ENCODE measurements around the gene CIT. TPM values are rescaled to one million over a fixed set of nuclear protein-coding genes. Genes with fewer than 3 reads are reported as not detected.

CIT gene
- total and polyA plus RNA-seq, 9 of the 15 experiments (the other 6 are each of a cell fraction or from before 2014, with no cell fraction given) = 1.1 to 46.7 (median 21.3) TPM

DNA sequence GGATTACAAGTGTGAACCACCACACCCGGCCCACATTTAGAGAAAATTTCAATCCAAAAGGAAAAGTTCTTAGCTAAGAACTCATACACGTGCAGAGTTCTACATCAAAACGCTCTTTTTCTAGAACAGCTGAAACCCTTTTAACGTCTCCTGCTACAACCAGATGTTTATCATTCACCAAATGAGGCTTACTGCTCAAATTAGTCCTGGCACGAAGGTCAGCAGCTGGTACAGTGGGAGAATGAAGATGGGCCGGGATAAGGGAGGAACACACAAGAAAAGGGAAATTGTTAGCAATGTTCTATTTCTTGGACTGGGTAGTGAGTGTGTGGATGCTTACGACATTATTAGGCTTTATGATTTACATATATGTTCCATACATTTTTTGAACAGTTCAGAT is 171.9 kb downstream of the CIT start (continued):
- TF ChIP-seq, protein P1, sequence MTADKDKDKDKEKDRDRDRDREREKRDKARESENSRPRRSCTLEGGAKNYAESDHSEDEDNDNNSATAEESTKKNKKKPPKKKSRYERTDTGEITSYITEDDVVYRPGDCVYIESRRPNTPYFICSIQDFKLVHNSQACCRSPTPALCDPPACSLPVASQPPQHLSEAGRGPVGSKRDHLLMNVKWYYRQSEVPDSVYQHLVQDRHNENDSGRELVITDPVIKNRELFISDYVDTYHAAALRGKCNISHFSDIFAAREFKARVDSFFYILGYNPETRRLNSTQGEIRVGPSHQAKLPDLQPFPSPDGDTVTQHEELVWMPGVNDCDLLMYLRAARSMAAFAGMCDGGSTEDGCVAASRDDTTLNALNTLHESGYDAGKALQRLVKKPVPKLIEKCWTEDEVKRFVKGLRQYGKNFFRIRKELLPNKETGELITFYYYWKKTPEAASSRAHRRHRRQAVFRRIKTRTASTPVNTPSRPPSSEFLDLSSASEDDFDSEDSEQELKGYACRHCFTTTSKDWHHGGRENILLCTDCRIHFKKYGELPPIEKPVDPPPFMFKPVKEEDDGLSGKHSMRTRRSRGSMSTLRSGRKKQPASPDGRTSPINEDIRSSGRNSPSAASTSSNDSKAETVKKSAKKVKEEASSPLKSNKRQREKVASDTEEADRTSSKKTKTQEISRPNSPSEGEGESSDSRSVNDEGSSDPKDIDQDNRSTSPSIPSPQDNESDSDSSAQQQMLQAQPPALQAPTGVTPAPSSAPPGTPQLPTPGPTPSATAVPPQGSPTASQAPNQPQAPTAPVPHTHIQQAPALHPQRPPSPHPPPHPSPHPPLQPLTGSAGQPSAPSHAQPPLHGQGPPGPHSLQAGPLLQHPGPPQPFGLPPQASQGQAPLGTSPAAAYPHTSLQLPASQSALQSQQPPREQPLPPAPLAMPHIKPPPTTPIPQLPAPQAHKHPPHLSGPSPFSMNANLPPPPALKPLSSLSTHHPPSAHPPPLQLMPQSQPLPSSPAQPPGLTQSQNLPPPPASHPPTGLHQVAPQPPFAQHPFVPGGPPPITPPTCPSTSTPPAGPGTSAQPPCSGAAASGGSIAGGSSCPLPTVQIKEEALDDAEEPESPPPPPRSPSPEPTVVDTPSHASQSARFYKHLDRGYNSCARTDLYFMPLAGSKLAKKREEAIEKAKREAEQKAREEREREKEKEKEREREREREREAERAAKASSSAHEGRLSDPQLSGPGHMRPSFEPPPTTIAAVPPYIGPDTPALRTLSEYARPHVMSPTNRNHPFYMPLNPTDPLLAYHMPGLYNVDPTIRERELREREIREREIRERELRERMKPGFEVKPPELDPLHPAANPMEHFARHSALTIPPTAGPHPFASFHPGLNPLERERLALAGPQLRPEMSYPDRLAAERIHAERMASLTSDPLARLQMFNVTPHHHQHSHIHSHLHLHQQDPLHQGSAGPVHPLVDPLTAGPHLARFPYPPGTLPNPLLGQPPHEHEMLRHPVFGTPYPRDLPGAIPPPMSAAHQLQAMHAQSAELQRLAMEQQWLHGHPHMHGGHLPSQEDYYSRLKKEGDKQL (CRISPR knock-in tag; IDR thresholded peaks at IDR 0.05; ENCODE audit: borderline replicate concordance) = no peak
- no peak for TF ChIP-seq CBX1 (IDR thresholded peaks at IDR 0.05; ENCODE audit: low read depth)
- no peak for TF ChIP-seq KDM2B (CRISPR knock-in tag; IDR thresholded peaks at IDR 0.05)
- no peak for TF ChIP-seq GATAD2B (IDR thresholded peaks at IDR 0.05; ENCODE audit: borderline replicate concordance)
- no peak for TF ChIP-seq NCOA6 (IDR thresholded peaks at IDR 0.05)
- TF ChIP-seq, protein P2, sequence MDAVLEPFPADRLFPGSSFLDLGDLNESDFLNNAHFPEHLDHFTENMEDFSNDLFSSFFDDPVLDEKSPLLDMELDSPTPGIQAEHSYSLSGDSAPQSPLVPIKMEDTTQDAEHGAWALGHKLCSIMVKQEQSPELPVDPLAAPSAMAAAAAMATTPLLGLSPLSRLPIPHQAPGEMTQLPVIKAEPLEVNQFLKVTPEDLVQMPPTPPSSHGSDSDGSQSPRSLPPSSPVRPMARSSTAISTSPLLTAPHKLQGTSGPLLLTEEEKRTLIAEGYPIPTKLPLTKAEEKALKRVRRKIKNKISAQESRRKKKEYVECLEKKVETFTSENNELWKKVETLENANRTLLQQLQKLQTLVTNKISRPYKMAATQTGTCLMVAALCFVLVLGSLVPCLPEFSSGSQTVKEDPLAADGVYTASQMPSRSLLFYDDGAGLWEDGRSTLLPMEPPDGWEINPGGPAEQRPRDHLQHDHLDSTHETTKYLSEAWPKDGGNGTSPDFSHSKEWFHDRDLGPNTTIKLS (IDR thresholded peaks at IDR 0.05; ENCODE audit: borderline replicate concordance, low read depth) = no peak

All from K562 (cell line).